PC-3 (cell line): ENCODE measurements around the gene ABHD8. TPM values are rescaled to one million over a fixed set of nuclear protein-coding genes. Genes with fewer than 3 reads are reported as not detected.

Source experiments
- ATAC-seq: fragments of 200-7000 bp; cut with Tn5 transposase; 2 replicates; pipeline ENCODE4 v1.9.1; 2020; ENCODE audit warnings: mild to moderate bottlenecking, moderate library complexity
- BruUV-seq: library from RNA; stranded (reverse); fragments of 400-500 nt; replicated peaks from 2 replicates; lab custom pipeline; 2021; lab: Mats Ljungman, UMichigan
- CTCF ChIA-PET: fragments of 300-600 bp; sonication (Branson Sonifier 250); formaldehyde crosslinking; loops from one replicate; lab custom pipeline; 2022; ENCODE audit warnings: antibody characterized with exemption; lab: Charles Lee
- POLR2A ChIA-PET: fragments of 300-600 bp; sonication (Branson Sonifier 250); formaldehyde crosslinking; loops from one replicate; lab custom pipeline; 2022; ENCODE audit warnings: antibody characterized with exemption; ENCODE audit not compliant: unreplicated experiment; lab: Charles Lee
- DNase-seq: peaks from one replicate; pipeline ENCODE4 v3.0.0-alpha.2; 2015
- H2AFZ ChIP-seq: fragments of 300-600 bp; sonication (generic); 2 replicates; pipeline ENCODE4 v1.6.0; 2016; ENCODE audit warnings: antibody characterized with exemption, low read length
- H3F3A ChIP-seq: fragments of 300-600 bp; sonication (generic); one replicate; pipeline ENCODE4 v1.6.0; 2017; ENCODE audit warnings: antibody characterized with exemption, low read length, control low read depth, mild to moderate bottlenecking; ENCODE audit not compliant: unreplicated experiment
- H3K27ac ChIP-seq: fragments of 300-600 bp; sonication (generic); 2 replicates; pipeline ENCODE4 v1.5.1; 2016; ENCODE audit warnings: mild to moderate bottlenecking, low read length
- H3K27me3 ChIP-seq: fragments of 300-600 bp; sonication (generic); 2 replicates; pipeline ENCODE4 v1.6.1; 2016; ENCODE audit warnings: low read length, mixed read lengths
- H3K36me3 ChIP-seq: fragments of 300-600 bp; sonication (generic); 2 replicates; pipeline ENCODE4 v1.6.1; 2016; ENCODE audit warnings: low read depth, mixed run types, low read length, mixed read lengths
- H3K4me1 ChIP-seq: fragments of 300-600 bp; sonication (generic); 2 replicates; pipeline ENCODE4 v1.5.1; 2016; ENCODE audit warnings: low read length; ENCODE audit not compliant: insufficient read depth
- H3K4me2 ChIP-seq: fragments of 300-600 bp; sonication (generic); 2 replicates; pipeline ENCODE4 v1.6.0; 2016; ENCODE audit warnings: low read length
- H3K4me3 ChIP-seq: fragments of 300-600 bp; sonication (generic); 2 replicates; pipeline ENCODE4 v1.5.1; 2016; ENCODE audit warnings: mild to moderate bottlenecking, low read length, mixed read lengths
- H3K79me2 ChIP-seq: fragments of 300-600 bp; sonication (generic); 2 replicates; pipeline ENCODE4 v1.6.1; 2017; ENCODE audit warnings: low read length, mixed read lengths
- H3K9ac ChIP-seq: fragments of 300-600 bp; sonication (generic); 2 replicates; pipeline ENCODE4 v1.6.0; 2016; ENCODE audit warnings: mild to moderate bottlenecking, low read length
- H3K9me2 ChIP-seq: fragments of 300-600 bp; sonication (generic); replicated peaks from 2 replicates; pipeline ENCODE4 v1.6.1; 2016; ENCODE audit warnings: mixed run types, low read length, mixed read lengths
- H3K9me3 ChIP-seq: fragments of 300-600 bp; sonication (generic); 2 replicates; pipeline ENCODE4 v1.6.1; 2016; ENCODE audit warnings: low read length, mixed read lengths
- H4K20me1 ChIP-seq: fragments of 300-600 bp; sonication (generic); 2 replicates; pipeline ENCODE4 v1.6.1; 2016; ENCODE audit warnings: low read length, mixed read lengths
- CTCF ChIP-seq: fragments of 300-600 bp; sonication (generic); conservative IDR thresholded peaks from 2 replicates; pipeline ENCODE4 v1.5.1; 2017; ENCODE audit warnings: antibody characterized with exemption, low read depth, mild to moderate bottlenecking, low read length
- EZH2 ChIP-seq: fragments of 300-600 bp; sonication (generic); IDR thresholded peaks from one replicate; pipeline ENCODE4 v1.6.1; 2017; ENCODE audit warnings: antibody characterized with exemption, mild to moderate bottlenecking, low read length; ENCODE audit not compliant: unreplicated experiment
- EZH2phosphoT487 ChIP-seq: fragments of 300-600 bp; sonication (generic); IDR thresholded peaks from 2 replicates; pipeline ENCODE4 v1.6.1; 2018; ENCODE audit warnings: mild to moderate bottlenecking, antibody characterized with exemption, low read length, borderline replicate concordance
- intact Hi-C: fragments of 100-400 bp; cut with micrococcal nuclease; formaldehyde crosslinking; loops from 2 replicates; pipeline ENCODE4 v1.9.0; 2023
- total RNA-seq: library from RNA; depleted of rRNA; stranded (reverse); fragments of >200 nt; gene quantifications from 2 replicates; pipeline ENCODE4 v1.2.3, GENCODE V29; 2014

The ABHD8 gene
- total RNA-seq, 1 experiment from 2014 or later = 42.4 TPM

GRCh38 chr19:17283504-17283996, 19.7 kb downstream of the ABHD8 start:
- Histone ChIP-seq H4K20me1 (no peaks in the 10 kb centered on the region), H3K4me2 (no peak overlapping the region), H3K9ac (no peak overlapping the region), H3K4me3 (no peak overlapping the region), H3F3A (no peaks in the 10 kb centered on the region), H3K79me2 (no peaks in the 10 kb centered on the region), H3K9me3 (no peaks in the 10 kb centered on the region), H2AFZ (no peak overlapping the region), H3K4me1 (no peaks in the 10 kb centered on the region), H3K9me2 (no peaks in the 10 kb centered on the region), H3K27ac (no peak overlapping the region), H3K36me3 (no peaks in the 10 kb centered on the region), H3K27me3 (no peaks in the 10 kb centered on the region)
- DNase-seq (no peak), ATAC-seq (no peak)
- BruUV-seq = no TSS peak
- TF ChIP-seq EZH2phosphoT487 (no peak), EZH2 (no peak)
- POLR2A ChIA-PET = no interaction called here
- CTCF ChIA-PET = no interaction called here
- intact Hi-C loops = loop anchor here (2.0 kb wide), 1 partner anchor 79 kb away; no protein-coding TSS in a partner anchor

- H3K9me3 ChIP-seq = no peaks in the 10 kb centered on the region
- no peak overlapping the region for H3K27ac ChIP-seq
- H3K27me3 ChIP-seq = no peaks in the 10 kb centered on the region
- H3K4me2 ChIP-seq = peak overlapping the region; percentile 81
- ChIA-PET CTCF (interaction anchor here (1.1 to 1.4 kb wide), 2 partner anchors 16 to 26 kb away, joined by 3 to 4 read pairs; partner anchors contain the start of gene DDA1), POLR2A (interaction anchor here (0.5 to 1.0 kb wide), 2 partner anchors 67 to 998 kb away, joined by 5 to 15 read pairs; partner anchors contain the start of gene USE1)
- H3K4me3 ChIP-seq = peak overlapping the region; percentile 57
- H3K9ac ChIP-seq = peak overlapping the region; percentile 26
- ATAC-seq = peak; percentile 94
- no peaks in the 10 kb centered on the region for H3K9me2 ChIP-seq
- H4K20me1 ChIP-seq = no peaks in the 10 kb centered on the region
- BruUV-seq = no TSS peak
- peak overlapping the region; percentile 84 for H2AFZ ChIP-seq
- intact Hi-C loops = loop anchor here (1.0 to 2.0 kb wide), 3 partner anchors 21 to 215 kb away; no protein-coding TSS in a partner anchor
- peaks cover under 1% of the 10 kb centered on the region; the same call in 1 of the 2 replicates for H3K36me3 ChIP-seq
- TF ChIP-seq EZH2 = no peak
- TF ChIP-seq EZH2phosphoT487 = no peak
- TF ChIP-seq CTCF = peak; percentile 87
- H3K79me2 ChIP-seq = no peaks in the 10 kb centered on the region
- DNase-seq = peak; percentile 87
- no peaks in the 10 kb centered on the region for H3K4me1 ChIP-seq
- no peaks in the 10 kb centered on the region for H3F3A ChIP-seq
These were observed 20.6 kb downstream of the ABHD8 start for GRCh38 chr19:17282488-17283125.

GRCh38 chr19:17281391-17282304, 21.6 kb downstream of the ABHD8 start, which contains the start of gene ANKLE1:
ANKLE1 (plus strand) TSS chr19:17281901; CDS start chr19:17281921, 20 bp downstream.
- H2AFZ ChIP-seq = peak within 1 kb of the TSS; percentile 84
- peak within 1 kb of the TSS; percentile 26 for H3K9ac ChIP-seq
- H3K9me2 ChIP-seq = no peaks in the 10 kb centered on the region
- no peaks in the 10 kb centered on the region for H3K9me3 ChIP-seq
- DNase-seq (no peak), ATAC-seq (no peak)
- H3F3A ChIP-seq = no peaks in the 10 kb centered on the region
- H3K36me3 ChIP-seq = peaks cover 6% of the 10 kb centered on the region; the same call in 1 of the 2 replicates
- ChIA-PET POLR2A (interaction anchor here (0.7 to 1.0 kb wide), 2 partner anchors 15 to 66 kb away, joined by 3 to 5 read pairs; partner anchors contain the start of gene USE1), CTCF (interaction anchor here (0.6 to 1.4 kb wide), 3 partner anchors 15 to 45 kb away, joined by 3 to 4 read pairs (median 3); partner anchors contain the start of gene DDA1)
- intact Hi-C loops = loop anchor here (1.0 to 2.0 kb wide), 3 partner anchors 20 to 214 kb away; no protein-coding TSS in a partner anchor
- TF ChIP-seq CTCF (no peak), EZH2phosphoT487 (no peak), EZH2 (no peak)
- no peaks in the 10 kb centered on the region for H3K27me3 ChIP-seq
- no peaks in the 10 kb centered on the region for H4K20me1 ChIP-seq
- peak within 1 kb of the TSS; percentile 57 for H3K4me3 ChIP-seq
- peak within 1 kb of the TSS; percentile 81 for H3K4me2 ChIP-seq
- BruUV-seq = no TSS peak
- H3K27ac ChIP-seq = no peak within 1 kb of the TSS
- no peaks in the 10 kb centered on the region for H3K79me2 ChIP-seq
- H3K4me1 ChIP-seq = no peaks in the 10 kb centered on the region
